GM12801 (cell line): Measurements from ENCODE around the gene ADAMTSL1.

Experiments used
- TF ChIP-seq, protein P1 (sequence below): IDR thresholded peaks from one replicate; pipeline ENCODE4 v1.5.1; 2011; ENCODE audit warnings: control low read depth; ENCODE audit not compliant: insufficient read length; ENCODE audit errors: extremely low read depth

Gene ADAMTSL1

DNA sequence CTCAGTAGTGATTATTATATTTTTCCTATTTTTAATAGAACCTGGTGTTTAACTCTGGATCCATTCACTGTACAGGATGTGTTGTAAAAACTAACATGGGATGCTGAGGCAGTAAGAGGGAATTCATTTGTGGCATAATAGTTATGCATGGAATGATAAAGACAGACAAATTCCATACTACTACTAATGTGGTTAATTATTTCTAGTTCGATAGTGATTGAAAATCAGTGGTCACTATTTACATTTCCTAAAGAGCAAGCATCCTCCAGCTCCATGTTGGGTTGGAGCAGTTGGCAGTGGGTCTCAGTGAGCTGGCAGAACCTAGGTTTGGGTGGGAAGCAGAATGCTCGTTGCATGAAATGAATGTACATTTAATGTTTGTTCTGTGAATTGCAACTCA is 436.5 kb downstream of the ADAMTSL1 start:
- TF ChIP-seq, protein P1, sequence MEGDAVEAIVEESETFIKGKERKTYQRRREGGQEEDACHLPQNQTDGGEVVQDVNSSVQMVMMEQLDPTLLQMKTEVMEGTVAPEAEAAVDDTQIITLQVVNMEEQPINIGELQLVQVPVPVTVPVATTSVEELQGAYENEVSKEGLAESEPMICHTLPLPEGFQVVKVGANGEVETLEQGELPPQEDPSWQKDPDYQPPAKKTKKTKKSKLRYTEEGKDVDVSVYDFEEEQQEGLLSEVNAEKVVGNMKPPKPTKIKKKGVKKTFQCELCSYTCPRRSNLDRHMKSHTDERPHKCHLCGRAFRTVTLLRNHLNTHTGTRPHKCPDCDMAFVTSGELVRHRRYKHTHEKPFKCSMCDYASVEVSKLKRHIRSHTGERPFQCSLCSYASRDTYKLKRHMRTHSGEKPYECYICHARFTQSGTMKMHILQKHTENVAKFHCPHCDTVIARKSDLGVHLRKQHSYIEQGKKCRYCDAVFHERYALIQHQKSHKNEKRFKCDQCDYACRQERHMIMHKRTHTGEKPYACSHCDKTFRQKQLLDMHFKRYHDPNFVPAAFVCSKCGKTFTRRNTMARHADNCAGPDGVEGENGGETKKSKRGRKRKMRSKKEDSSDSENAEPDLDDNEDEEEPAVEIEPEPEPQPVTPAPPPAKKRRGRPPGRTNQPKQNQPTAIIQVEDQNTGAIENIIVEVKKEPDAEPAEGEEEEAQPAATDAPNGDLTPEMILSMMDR: no peak

- TF ChIP-seq, protein P1: no peak
Observed at GRCh38 chr9:18910916-18911315, 437.0 kb downstream of the ADAMTSL1 start.

GRCh38 chr9:18911714-18912342 is 437.9 kb downstream of the ADAMTSL1 start:
- TF ChIP-seq, protein P1: no peak

DNA sequence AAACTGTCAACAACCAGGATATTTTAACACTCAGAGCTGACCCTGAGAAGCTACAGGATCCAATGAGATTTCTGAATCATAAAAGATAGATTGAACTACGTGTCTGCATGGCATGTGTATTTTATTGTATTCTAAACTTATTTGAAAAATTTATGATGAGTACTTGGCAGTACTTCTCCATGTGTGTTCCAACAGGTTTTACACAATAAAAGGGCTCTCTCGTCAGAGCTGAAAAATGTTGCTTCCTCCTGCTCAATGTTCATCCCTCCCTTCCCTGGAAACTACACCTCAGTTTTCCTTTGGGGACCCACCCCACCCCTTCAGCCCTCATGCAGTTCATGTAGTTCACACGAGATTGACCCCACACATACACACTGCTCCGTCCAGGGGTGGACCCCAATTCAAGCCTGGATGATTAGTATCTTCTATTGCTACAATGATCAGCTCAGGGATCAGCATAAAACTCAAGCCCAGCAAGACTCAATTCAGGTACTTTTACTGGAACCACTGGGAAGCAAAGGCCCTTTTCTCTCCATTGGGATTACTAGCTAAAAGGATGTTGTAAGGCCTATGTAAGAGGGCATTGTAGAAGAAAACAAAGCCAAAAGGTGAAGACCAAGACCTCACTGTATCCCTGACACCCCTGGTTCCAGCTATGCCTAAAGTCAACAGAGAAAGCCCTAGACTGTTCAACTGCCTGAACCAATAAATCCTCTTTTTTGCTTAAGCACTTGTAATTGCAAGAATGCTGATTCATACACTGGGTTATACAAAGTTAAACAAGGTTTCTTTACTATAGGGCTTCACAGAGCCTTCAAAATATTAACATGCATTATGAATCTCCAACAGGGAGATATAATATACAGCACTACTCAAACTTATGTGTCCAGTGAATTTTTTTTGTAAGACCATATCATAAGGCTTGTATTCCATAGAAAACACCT is 446.5 kb downstream of the ADAMTSL1 start:
- TF ChIP-seq, protein P1: no peak

- TF ChIP-seq, protein P1: no peak
Observed at GRCh38 chr9:18921366-18922075, 447.6 kb downstream of the ADAMTSL1 start.

DNA sequence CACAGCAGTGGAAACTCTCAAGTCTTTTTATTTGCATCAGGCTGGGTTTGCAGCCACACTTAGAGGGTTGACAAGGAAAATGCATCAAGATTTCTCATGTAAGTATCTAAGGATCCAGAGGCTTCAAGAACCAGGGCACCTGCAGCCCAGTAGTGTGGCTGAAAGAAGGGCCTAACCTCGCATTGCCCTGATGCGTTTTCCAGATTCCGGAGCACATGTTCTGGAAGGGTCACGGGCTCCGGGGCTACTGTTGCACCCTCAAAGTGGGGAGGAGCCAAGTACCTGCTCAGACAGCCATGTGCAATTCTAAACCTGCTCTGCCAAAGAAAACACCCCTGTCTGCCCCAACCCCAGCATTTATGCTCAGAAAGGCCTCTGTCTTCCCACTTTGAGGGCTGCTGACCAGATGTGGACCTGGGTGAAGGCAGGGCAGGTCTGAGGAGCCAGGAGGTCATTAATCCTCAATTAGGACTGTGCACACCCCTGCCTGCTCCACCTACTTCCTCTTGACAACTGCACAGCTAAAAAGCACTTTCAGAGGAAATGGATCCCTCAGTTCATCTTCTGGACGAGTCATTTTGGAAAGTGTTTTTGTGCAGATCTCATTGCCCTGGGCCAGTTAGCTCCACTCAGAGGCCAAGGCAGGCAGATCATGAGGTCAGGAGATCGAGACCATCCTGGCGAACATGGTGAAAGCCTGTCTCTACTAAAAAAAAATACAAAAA is 448.4 kb downstream of the ADAMTSL1 start:
- TF ChIP-seq, protein P1: no peak
